Vagina (tissue), 2 donors: ENCODE results near the gene SERTAD4. TPM values are rescaled to one million over a fixed set of nuclear protein-coding genes. Genes with fewer than 3 reads are reported as not detected.

Source experiments
- DNase-seq, 2 donors: peaks; one replicate each; pipeline ENCODE4 v3.0.0-alpha.2; 2017; ENCODE audit errors: extremely low spot score in 2 of 2
- H3K27ac ChIP-seq: fragments of 200-600 bp; sonication (generic); one replicate; pipeline ENCODE4 v1.5.1; 2019
- H3K27me3 ChIP-seq: fragments of 200-600 bp; sonication (generic); one replicate; pipeline ENCODE4 v1.5.1; 2019
- H3K36me3 ChIP-seq, 2 donors: fragments of 200-600 bp; sonication (generic); one replicate each; pipeline ENCODE4 v1.5.1; 2017 to 2019
- H3K4me1 ChIP-seq: fragments of 200-600 bp; sonication (generic); one replicate; pipeline ENCODE4 v1.5.1; 2019
- H3K4me3 ChIP-seq, 2 donors: fragments of 200-600 bp; sonication (generic); 1 replicate in 1 of 2; 2 replicates in 1 of 2; pipeline ENCODE4 v1.5.1; 2016 to 2019
- H3K9me3 ChIP-seq: fragments of 200-600 bp; sonication (generic); one replicate; pipeline ENCODE4 v1.5.1; 2019
- POLR2A ChIP-seq, 2 donors: fragments of 450-650 bp; IDR thresholded peaks; one replicate each; pipeline ENCODE4 v1.6.1; 2017; ENCODE audit warnings: antibody characterized with exemption in 2 of 2, mild to moderate bottlenecking in 2 of 2, moderate library complexity in 2 of 2
- POLR2AphosphoS5 ChIP-seq, 2 donors: sonication (generic); formaldehyde crosslinking; IDR thresholded peaks; one replicate each; pipeline ENCODE4 v1.9.0; 2017; ENCODE audit warnings: antibody characterized with exemption in 2 of 2, mild to moderate bottlenecking in 2 of 2, low read depth in 1 of 2; ENCODE audit not compliant: insufficient read depth in 1 of 2
- intact Hi-C: fragments of 100-400 bp; cut with DNase I; formaldehyde crosslinking; loops from one replicate; pipeline ENCODE4 v1.15.1; 2023
- total RNA-seq: library from RNA; depleted of rRNA; stranded (reverse); fragments of >200 nt; gene quantifications from one replicate; pipeline ENCODE4 v1.2.3, GENCODE V29; 2016
- TF ChIP-seq, protein P1 (sequence below), 3 experiments: fragments of 450-650 bp in 2 of 3; fragments of 200-600 bp in 1 of 3; sonication (generic) in 1 of 3; IDR thresholded peaks; one replicate each; pipeline ENCODE4 v1.5.1; 2017 to 2019; ENCODE audit warnings: antibody characterized with exemption in 3 of 3, mild to moderate bottlenecking in 2 of 3, moderate library complexity in 2 of 3

Gene SERTAD4
- total RNA-seq, 1 donor from 2014 or later, result 2.7 TPM

DNA sequence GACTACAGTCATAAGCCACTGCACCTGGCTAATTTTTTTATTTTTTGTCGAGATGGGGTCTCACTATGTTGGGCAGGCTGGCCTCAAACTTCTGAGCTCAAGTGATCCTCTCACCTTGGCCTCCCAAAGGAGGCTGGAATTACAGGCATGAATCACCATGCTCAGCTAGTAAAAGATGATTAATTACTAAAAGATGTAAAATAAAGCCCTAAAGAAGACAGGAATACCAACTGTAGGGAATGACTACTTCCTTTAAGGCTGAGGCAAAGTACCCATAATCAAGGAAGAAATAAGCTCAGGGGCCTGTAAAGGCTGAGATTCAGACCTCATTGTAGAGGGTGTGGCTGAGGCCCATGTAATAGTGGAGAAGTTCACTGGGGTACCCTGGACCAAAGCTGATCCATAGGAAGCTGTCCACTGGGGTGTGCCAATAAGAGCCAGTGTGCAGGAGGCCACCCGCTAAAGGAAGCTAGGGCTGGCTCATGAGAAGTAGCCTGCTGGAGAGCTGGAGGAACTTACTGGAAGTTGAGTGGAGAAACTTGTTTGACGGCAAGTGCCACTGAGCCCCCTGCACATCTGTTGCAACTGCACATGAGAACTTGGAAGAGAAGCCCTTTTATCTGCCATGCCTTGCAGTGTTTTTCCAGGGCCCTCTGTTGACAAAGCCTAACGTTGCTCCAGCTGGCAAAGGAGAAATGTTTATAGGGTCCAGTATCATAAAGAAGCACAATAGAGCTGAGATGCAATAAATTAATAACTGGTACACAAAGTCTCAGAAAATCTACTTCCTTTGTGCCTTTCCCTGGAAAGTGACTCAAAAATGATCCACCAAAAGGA is 17.8 kb upstream of the SERTAD4 start:
- no peaks in the 10 kb centered on the region for H3K27me3 ChIP-seq
- DNase-seq, result no peak
- H3K27ac ChIP-seq, result no peak overlapping the region
- H3K36me3 ChIP-seq, result no peaks in the 10 kb centered on the region
- H3K9me3 ChIP-seq, result no peaks in the 10 kb centered on the region
- no peak overlapping the region for H3K4me3 ChIP-seq
- TF ChIP-seq POLR2A (IDR thresholded peaks at IDR 0.05) (no peak), POLR2AphosphoS5 (IDR thresholded peaks at IDR 0.05; ENCODE audit: insufficient read depth in 1 of 2, low read depth in 1 of 2) (no peak)
- TF ChIP-seq, protein P1, sequence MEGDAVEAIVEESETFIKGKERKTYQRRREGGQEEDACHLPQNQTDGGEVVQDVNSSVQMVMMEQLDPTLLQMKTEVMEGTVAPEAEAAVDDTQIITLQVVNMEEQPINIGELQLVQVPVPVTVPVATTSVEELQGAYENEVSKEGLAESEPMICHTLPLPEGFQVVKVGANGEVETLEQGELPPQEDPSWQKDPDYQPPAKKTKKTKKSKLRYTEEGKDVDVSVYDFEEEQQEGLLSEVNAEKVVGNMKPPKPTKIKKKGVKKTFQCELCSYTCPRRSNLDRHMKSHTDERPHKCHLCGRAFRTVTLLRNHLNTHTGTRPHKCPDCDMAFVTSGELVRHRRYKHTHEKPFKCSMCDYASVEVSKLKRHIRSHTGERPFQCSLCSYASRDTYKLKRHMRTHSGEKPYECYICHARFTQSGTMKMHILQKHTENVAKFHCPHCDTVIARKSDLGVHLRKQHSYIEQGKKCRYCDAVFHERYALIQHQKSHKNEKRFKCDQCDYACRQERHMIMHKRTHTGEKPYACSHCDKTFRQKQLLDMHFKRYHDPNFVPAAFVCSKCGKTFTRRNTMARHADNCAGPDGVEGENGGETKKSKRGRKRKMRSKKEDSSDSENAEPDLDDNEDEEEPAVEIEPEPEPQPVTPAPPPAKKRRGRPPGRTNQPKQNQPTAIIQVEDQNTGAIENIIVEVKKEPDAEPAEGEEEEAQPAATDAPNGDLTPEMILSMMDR (IDR thresholded peaks at IDR 0.05), result no peak
- no peaks in the 10 kb centered on the region for H3K4me1 ChIP-seq
- intact Hi-C loops, result no loop called here

DNA sequence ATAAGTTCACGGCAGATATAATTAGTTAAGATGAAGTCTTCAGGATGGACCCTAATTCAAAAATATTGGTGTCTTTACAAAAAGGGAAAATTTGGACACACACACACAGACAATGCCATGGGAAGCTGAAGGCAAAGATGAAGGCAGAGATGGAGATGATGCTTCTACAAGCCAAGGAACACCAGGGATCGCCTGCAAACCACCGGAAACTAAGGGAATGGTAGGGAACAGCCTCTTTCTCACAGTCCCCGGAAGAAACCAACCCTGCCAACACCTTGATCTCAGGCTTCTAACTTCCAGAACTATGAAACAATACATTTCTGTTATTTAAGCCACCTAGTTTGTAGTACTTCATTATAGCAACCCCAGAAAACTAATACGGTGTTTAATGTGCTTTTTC is 15.1 kb upstream of the SERTAD4 start:
- H3K4me3 ChIP-seq, result no peak overlapping the region
- no peaks in the 10 kb centered on the region for H3K9me3 ChIP-seq
- H3K4me1 ChIP-seq, result no peaks in the 10 kb centered on the region
- H3K36me3 ChIP-seq, result no peaks in the 10 kb centered on the region
- TF ChIP-seq, protein P1 (IDR thresholded peaks at IDR 0.05), result no peak
- TF ChIP-seq POLR2AphosphoS5 (IDR thresholded peaks at IDR 0.05; ENCODE audit: insufficient read depth in 1 of 2, low read depth in 1 of 2) (no peak), POLR2A (IDR thresholded peaks at IDR 0.05) (no peak)
- H3K27me3 ChIP-seq, result no peaks in the 10 kb centered on the region
- intact Hi-C loops, result no loop called here
- DNase-seq, result no peak
- no peak overlapping the region for H3K27ac ChIP-seq

DNA sequence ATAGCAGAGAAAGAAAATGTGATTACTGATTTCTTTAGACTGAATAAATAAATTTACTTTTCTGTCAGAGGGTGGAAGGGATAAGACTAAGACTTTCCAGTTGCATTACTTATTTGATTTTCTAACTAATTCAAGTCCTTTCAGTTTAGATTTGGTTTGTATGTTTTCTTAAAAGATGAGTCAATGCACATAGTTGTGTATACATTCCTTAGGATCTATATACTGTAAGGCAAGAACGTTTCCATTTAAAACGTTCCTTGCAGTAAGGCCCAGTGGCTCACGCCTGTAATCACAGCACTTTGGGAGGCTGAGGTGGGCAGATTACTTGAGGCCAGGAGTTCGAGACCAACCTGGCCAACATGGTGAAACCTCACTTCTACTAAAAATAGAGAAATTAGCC is 14.5 kb upstream of the SERTAD4 start:
- Histone ChIP-seq H3K4me1 (peaks cover 3% of the 10 kb centered on the region), H3K9me3 (no peaks in the 10 kb centered on the region), H3K27me3 (no peaks in the 10 kb centered on the region), H3K27ac (no peak overlapping the region), H3K36me3 (no peaks in the 10 kb centered on the region), H3K4me3 (no peak overlapping the region)
- TF ChIP-seq POLR2A (IDR thresholded peaks at IDR 0.05), result no peak
- TF ChIP-seq POLR2AphosphoS5 (IDR thresholded peaks at IDR 0.05; ENCODE audit: insufficient read depth in 1 of 2, low read depth in 1 of 2), result no peak
- TF ChIP-seq, protein P1 (IDR thresholded peaks at IDR 0.05), result no peak
- intact Hi-C loops, result no loop called here
- no peak for DNase-seq

DNA sequence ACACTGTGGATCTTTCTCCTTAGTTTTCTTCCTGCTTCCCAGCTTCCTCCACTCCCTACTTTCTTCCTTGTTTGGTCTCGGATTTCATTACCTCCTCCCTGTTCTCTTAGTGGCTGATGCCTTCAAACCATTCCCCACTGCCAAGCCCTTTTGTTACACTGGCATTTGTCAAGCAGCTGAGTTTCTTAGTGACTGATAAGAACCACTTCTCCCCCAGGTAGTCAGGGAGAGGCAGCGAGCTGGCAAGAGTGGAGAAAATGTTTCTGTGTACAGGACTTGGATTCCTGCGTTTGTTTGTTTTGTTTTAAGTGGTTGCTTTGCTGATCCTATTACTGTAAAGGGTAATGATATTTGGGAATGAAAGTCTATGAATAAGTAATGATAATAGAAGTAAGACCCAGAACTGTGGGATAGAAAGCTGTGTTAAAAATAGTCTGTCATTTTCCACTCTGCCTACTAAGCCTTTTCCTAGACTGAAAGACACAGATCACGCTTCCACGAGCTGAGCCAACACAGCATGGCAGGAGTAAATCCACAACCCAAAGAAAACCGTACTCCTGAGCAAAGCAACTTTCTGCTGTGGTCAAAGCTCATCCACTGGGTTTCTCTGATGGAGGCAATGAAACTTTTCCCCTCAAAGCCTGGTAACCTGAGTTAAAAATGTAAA is 10.1 kb upstream of the SERTAD4 start:
- no peak for TF ChIP-seq POLR2AphosphoS5 (IDR thresholded peaks at IDR 0.05; ENCODE audit: insufficient read depth in 1 of 2, low read depth in 1 of 2)
- TF ChIP-seq, protein P1 (IDR thresholded peaks at IDR 0.05), result no peak
- TF ChIP-seq POLR2A (IDR thresholded peaks at IDR 0.05), result no peak
- H3K27ac ChIP-seq, result no peak overlapping the region

More for the DNA sequence above, 10.1 kb upstream of the SERTAD4 start:
- Histone ChIP-seq H3K4me1 (peaks cover 7% of the 10 kb centered on the region), H3K36me3 (no peaks in the 10 kb centered on the region), H3K27me3 (no peaks in the 10 kb centered on the region), H3K4me3 (no peak overlapping the region), H3K9me3 (no peaks in the 10 kb centered on the region)
- intact Hi-C loops, result no loop called here
- no peak for DNase-seq
